HG02885 (cell line): ENCODE measurements around the gene CRYZL1.

ENCODE experiments used
- ATAC-seq: cut with Tn5 transposase; IDR thresholded peaks from one replicate; pipeline ENCODE4 v1.9.1; 2021; ENCODE audit warnings: mild to moderate bottlenecking; ENCODE audit not compliant: unreplicated experiment, poor library complexity

Gene CRYZL1

DNA sequence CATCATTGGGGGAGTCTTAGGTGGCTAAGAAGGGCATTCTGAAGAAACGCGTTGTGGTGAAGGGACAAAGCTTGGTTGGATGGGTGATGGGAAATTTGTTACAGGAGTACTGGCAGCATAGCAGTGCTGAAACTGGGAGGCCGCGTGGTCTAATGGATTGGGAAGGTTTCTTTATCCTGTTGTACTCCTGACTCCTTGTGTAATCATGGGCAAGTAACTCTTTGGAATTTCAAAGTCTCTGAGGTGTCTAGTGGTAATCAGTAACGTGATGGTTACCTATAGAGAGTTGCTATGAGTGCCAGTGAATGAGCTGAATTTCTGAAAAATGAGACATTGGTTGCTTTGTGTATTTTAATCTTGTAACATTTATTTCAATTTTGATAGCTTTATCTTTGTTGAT lies 71.5 kb downstream of the CRYZL1 start:
- no peak for ATAC-seq

- ATAC-seq = no peak
These were observed 73.1 kb downstream of the CRYZL1 start for GRCh38 chr21:33568448-33568847.

GRCh38 chr21:33567914-33568313 lies 73.6 kb downstream of the CRYZL1 start:
- no peak for ATAC-seq

DNA sequence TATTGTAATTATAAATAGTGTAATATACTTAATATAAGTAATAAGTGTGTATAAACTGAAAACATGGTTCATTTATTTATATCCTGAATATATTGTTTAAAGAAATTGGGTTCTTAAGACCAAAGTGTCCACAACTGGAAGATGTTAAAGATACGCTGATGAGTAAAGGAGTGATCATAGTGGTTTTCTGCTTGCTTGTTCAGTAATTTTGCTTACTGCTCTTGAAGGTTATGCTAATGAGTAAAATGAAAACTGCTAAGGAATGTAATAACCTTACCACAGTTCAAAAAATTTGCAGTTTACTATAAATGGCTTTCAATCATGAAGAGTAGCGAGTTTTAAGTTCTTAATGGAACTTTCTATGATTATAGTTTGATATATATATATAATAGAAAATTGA lies 75.0 kb downstream of the CRYZL1 start:
- ATAC-seq = no peak

DNA sequence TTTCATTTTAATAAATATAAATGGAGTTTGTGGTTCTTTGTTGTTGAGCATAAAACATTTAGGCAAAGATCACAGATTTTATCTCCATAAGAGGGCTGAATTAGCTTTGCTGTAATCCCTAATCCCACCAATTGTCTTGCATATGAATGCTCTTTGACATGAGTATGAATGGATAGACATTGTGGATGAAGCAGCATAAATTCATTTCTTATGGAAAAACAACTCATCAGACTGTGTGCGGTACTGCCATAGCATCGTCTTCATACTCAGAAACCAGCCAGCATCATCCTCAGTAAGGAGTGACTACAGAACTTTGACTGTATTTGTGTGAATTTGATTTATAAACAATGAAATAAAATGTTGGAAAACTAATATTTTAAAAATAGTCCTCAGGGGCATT lies 79.2 kb downstream of the CRYZL1 start:
- ATAC-seq = no peak

DNA sequence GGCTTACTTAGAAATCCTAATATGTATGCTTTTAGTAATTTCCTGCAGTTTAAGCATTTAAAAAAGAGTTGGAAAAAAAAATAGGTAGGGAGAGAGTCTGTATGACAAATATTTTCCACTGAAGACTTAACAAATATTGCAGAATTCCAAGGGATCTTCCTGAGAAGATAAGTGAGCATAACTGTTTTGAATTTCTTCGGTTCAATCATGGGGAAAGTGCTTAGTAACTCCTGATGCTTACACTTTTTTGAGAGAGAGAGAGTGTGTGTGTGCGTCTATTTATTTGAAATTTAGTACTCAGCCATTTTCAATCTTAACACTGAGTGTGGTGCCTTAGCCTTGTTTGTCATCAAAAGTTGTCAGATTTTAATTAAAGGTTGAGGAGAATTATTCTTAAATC lies 80.2 kb downstream of the CRYZL1 start:
- no peak for ATAC-seq

- ATAC-seq = no peak
These were observed 80.6 kb downstream of the CRYZL1 start for GRCh38 chr21:33560965-33561364.

GRCh38 chr21:33559813-33560212 lies 81.7 kb downstream of the CRYZL1 start:
- no peak for ATAC-seq

GRCh38 chr21:33558777-33559421 lies 82.6 kb downstream of the CRYZL1 start:
- no peak for ATAC-seq

GRCh38 chr21:33557447-33557846 lies 84.1 kb downstream of the CRYZL1 start:
- ATAC-seq = no peak

DNA sequence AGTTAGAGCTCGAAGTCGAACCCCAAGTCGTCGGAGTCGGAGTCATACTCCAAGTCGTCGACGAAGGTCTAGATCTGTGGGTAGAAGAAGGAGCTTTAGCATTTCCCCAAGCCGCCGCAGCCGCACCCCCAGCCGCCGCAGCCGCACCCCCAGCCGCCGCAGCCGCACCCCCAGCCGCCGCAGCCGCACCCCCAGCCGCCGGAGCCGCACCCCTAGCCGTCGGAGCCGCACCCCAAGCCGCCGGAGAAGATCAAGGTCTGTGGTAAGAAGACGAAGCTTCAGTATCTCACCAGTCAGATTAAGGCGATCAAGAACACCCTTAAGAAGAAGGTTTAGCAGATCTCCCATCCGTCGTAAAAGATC lies 86.6 kb downstream of the CRYZL1 start:
- no peak for ATAC-seq

DNA sequence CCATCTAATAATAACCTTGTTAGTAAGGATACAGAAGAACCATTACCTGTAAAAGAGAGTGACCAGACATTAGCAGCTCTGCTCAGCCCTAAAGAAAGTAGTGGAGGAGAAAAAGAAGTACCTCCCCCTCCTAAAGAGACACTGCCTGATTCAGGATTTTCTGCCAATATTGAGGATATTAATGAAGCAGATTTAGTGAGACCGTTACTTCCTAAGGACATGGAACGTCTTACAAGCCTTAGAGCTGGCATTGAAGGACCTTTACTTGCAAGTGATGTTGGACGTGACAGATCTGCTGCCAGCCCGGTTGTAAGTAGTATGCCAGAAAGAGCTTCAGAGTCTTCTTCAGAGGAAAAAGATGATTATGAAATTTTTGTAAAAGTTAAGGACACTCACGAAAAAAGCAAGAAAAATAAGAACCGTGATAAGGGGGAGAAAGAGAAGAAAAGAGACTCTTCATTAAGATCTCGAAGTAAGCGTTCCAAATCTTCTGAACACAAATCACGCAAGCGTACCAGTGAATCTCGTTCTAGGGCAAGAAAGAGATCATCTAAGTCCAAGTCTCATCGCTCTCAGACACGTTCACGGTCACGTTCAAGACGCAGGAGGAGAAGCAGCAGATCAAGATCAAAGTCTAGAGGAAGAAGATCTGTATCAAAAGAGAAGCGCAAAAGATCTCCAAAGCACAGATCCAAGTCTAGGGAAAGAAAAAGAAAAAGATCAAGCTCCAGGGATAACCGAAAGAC lies 87.1 kb downstream of the CRYZL1 start:
- ATAC-seq = no peak

DNA sequence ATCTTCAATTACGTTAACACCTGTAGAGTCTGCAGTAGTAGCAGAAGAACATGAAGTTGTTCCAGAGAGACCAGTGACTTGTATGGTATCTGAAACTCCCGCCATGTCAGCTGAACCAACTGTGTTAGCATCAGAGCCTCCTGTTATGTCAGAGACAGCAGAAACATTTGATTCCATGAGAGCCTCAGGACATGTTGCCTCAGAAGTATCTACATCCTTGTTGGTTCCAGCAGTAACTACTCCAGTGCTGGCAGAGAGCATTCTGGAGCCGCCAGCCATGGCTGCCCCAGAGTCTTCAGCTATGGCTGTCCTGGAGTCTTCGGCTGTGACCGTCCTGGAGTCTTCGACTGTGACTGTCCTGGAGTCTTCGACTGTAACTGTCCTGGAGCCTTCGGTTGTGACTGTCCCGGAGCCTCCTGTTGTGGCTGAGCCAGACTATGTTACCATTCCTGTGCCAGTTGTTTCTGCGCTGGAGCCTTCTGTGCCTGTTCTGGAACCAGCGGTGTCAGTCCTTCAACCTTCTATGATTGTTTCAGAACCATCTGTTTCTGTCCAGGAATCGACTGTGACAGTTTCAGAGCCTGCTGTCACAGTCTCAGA lies 88.4 kb downstream of the CRYZL1 start:
- no peak for ATAC-seq

DNA sequence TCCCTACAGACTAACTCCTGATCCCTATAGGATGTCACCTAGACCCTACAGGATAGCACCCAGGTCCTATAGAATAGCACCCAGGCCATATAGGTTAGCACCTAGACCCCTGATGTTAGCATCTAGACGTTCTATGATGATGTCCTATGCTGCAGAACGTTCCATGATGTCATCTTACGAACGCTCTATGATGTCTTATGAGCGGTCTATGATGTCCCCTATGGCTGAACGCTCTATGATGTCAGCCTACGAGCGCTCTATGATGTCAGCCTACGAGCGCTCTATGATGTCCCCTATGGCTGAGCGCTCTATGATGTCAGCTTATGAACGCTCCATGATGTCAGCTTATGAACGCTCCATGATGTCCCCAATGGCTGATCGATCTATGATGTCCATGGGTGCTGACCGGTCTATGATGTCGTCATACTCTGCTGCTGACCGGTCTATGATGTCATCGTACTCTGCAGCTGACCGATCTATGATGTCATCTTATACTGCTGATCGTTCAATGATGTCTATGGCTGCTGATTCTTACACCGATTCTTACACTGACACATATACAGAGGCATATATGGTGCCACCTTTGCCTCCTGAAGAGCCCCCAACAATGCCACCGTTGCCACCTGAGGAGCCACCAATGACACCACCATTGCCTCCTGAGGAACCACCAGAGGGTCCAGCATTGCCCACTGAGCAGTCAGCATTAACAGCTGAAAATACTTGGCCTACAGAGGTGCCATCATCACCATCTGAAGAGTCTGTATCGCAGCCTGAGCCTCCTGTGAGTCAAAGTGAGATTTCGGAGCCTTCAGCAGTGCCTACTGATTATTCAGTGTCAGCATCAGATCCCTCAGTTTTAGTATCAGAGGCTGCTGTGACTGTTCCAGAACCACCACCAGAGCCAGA lies 89.2 kb downstream of the CRYZL1 start:
- ATAC-seq = no peak

DNA sequence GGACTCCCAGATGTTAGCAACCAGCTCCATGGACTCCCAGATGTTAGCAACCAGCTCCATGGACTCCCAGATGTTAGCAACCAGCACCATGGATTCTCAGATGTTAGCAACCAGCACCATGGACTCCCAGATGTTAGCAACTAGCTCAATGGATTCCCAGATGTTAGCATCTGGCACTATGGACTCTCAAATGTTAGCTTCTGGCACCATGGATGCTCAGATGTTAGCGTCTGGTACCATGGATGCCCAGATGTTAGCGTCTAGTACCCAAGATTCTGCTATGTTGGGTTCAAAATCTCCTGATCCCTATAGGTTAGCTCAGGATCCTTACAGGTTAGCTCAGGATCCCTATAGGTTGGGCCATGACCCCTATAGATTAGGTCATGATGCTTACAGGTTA lies 89.9 kb downstream of the CRYZL1 start:
- no peak for ATAC-seq

DNA sequence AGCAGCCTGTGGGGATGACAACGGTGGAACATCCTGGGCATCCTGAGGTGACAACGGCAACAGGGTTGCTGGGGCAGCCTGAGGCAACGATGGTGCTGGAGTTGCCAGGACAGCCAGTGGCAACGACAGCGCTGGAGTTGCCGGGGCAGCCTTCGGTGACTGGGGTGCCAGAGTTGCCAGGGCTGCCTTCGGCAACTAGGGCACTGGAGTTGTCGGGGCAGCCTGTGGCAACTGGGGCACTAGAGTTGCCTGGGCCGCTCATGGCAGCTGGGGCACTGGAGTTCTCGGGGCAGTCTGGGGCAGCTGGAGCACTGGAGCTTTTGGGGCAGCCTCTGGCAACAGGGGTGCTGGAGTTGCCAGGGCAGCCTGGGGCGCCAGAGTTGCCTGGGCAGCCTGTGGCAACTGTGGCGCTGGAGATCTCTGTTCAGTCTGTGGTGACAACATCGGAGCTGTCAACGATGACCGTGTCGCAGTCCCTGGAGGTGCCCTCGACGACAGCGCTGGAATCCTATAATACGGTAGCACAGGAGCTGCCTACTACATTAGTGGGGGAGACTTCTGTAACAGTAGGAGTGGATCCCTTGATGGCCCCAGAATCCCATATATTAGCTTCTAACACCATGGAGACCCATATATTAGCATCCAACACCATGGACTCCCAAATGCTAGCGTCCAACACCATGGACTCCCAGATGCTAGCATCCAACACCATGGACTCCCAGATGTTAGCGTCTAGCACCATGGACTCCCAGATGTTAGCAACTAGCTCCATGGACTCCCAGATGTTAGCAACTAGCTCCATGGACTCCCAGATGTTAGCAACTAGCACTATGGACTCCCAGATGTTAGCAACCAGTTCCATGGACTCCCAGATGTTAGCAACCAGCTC lies 90.5 kb downstream of the CRYZL1 start:
- ATAC-seq = no peak

- ATAC-seq = no peak
These were observed 91.4 kb downstream of the CRYZL1 start for GRCh38 chr21:33549848-33550771.

DNA sequence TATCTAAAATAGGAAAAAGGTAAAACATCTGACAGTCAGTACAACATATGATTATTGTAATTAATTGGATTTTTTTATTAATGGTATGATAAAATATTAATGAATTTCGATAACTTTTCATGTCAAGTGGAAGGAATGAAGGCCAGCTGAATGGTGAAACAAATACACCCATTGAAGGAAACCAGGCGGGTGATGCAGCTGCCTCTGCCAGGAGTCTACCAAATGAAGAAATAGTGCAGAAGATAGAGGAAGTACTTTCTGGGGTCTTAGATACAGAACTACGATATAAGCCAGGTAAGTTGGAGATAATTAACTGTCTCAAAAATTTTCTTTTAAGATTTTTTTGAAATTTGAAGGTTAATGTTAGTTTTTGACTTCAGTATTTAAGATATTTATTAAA lies 95.5 kb downstream of the CRYZL1 start:
- ATAC-seq = no peak
